K562 (cell line): ENCODE measurements around the gene SYTL4. TPM values are rescaled to one million over a fixed set of nuclear protein-coding genes. Genes with fewer than 3 reads are reported as not detected.

ENCODE experiments used
- ARID1B ChIP-seq: fragments of 450-650 bp; IDR thresholded peaks from 2 replicates; pipeline ENCODE4 v1.6.1; 2016; ENCODE audit warnings: antibody characterized with exemption, mild to moderate bottlenecking, inconsistent platforms
- CTCF ChIP-seq, 3 experiments: IDR thresholded peaks in 2 of 3; conservative IDR thresholded peaks in 1 of 3; 2 replicates each; pipeline ENCODE4 v1.5.1; 2011 to 2012; ENCODE audit warnings: low read length in 3 of 3, mild to moderate bottlenecking in 3 of 3, control low read depth in 2 of 3, improper control_type of control experiment in 1 of 3, inconsistent platforms in 1 of 3, low read depth in 1 of 3, mixed read lengths in 1 of 3, moderate library complexity in 1 of 3; ENCODE audit not compliant: insufficient read depth in 2 of 3
- KLF16 ChIP-seq: IDR thresholded peaks from 2 replicates; pipeline ENCODE4 v1.6.1; 2016; ENCODE audit warnings: antibody characterized with exemption
- NCOR1 ChIP-seq: fragments of 450-650 bp; IDR thresholded peaks from 2 replicates; pipeline ENCODE4 v1.6.1; 2016; ENCODE audit warnings: mild to moderate bottlenecking, moderate library complexity
- RB1 ChIP-seq: fragments of 450-650 bp; IDR thresholded peaks from 2 replicates; pipeline ENCODE4 v1.6.1; 2017; ENCODE audit warnings: low read depth, mild to moderate bottlenecking
- ZNF764 ChIP-seq: fragments of 250-450 bp; sonication (Bioruptor Pico); IDR thresholded peaks from 2 replicates; pipeline ENCODE4 v1.4.0; 2020; ENCODE audit warnings: low read depth, mild to moderate bottlenecking, moderate library complexity
- polyA plus RNA-seq, 8 experiments: library from polyadenylated mRNA; depleted of rRNA in 4 of 8; stranded (reverse) in 5 of 8; unstranded in 3 of 8; fragments of >200 nt; fragmentation: Nextera tagmentation in 2 of 8; fragmentation: Illumina TruSeq in 1 of 8; extraction: Ambion mirVana in 2 of 8; extraction: Trizol in 1 of 8; gene quantifications; 2 replicates each; pipeline versions ENCODE4 v1.2.1 to v1.2.3, GENCODE V29; 2011 to 2014; ENCODE audit warnings: inconsistent platforms in 1 of 8, missing spikeins in 1 of 8
- total RNA-seq, 7 experiments: library from RNA; depleted of rRNA in 6 of 7; stranded (reverse); fragments of >200 nt in 6 of 7; fragmentation: Illumina TruSeq in 2 of 7; extraction: Trizol in 2 of 7; gene quantifications; 2 replicates each; pipeline versions ENCODE4 v1.2.1 to v1.2.3, GENCODE V29; 2011 to 2021; ENCODE audit warnings: low replicate concordance in 1 of 7
- TF ChIP-seq, protein P1 (sequence below): sonication (generic); formaldehyde crosslinking; IDR thresholded peaks from 2 replicates; pipeline ENCODE4 v1.8.0; 2023; ENCODE audit warnings: missing genetic modification reagents, mild to moderate bottlenecking, borderline replicate concordance
- TF ChIP-seq, protein P2 (sequence below), 2 experiments: fragments of 450-650 bp; formaldehyde crosslinking in 1 of 2; IDR thresholded peaks; 2 replicates each; pipeline versions ENCODE4 v1.4.0 to v1.6.1; 2014 to 2020; ENCODE audit warnings: mild to moderate bottlenecking in 2 of 2, borderline replicate concordance in 1 of 2, low read depth in 1 of 2
- TF ChIP-seq, protein P3 (sequence below), 2 experiments: fragments of 450-650 bp; IDR thresholded peaks; 2 replicates each; pipeline ENCODE4 v1.6.1; 2016

SYTL4 gene
- total and polyA plus RNA-seq, 9 of the 15 experiments (the other 6 are each of a cell fraction or from before 2014, with no cell fraction given) = 0.65 to 9.0 (median 1.5) TPM

- TF ChIP-seq CTCF (IDR thresholded peaks at IDR 0.05 in 2 of 3, conservative IDR thresholded peaks at IDR 0.05 in 1 of 3; ENCODE audit: insufficient read depth in 2 of 3, low read depth in 1 of 3, low read length in 3 of 3) = peak; percentile 96 to 100 (median 100)
- TF ChIP-seq, protein P1, sequence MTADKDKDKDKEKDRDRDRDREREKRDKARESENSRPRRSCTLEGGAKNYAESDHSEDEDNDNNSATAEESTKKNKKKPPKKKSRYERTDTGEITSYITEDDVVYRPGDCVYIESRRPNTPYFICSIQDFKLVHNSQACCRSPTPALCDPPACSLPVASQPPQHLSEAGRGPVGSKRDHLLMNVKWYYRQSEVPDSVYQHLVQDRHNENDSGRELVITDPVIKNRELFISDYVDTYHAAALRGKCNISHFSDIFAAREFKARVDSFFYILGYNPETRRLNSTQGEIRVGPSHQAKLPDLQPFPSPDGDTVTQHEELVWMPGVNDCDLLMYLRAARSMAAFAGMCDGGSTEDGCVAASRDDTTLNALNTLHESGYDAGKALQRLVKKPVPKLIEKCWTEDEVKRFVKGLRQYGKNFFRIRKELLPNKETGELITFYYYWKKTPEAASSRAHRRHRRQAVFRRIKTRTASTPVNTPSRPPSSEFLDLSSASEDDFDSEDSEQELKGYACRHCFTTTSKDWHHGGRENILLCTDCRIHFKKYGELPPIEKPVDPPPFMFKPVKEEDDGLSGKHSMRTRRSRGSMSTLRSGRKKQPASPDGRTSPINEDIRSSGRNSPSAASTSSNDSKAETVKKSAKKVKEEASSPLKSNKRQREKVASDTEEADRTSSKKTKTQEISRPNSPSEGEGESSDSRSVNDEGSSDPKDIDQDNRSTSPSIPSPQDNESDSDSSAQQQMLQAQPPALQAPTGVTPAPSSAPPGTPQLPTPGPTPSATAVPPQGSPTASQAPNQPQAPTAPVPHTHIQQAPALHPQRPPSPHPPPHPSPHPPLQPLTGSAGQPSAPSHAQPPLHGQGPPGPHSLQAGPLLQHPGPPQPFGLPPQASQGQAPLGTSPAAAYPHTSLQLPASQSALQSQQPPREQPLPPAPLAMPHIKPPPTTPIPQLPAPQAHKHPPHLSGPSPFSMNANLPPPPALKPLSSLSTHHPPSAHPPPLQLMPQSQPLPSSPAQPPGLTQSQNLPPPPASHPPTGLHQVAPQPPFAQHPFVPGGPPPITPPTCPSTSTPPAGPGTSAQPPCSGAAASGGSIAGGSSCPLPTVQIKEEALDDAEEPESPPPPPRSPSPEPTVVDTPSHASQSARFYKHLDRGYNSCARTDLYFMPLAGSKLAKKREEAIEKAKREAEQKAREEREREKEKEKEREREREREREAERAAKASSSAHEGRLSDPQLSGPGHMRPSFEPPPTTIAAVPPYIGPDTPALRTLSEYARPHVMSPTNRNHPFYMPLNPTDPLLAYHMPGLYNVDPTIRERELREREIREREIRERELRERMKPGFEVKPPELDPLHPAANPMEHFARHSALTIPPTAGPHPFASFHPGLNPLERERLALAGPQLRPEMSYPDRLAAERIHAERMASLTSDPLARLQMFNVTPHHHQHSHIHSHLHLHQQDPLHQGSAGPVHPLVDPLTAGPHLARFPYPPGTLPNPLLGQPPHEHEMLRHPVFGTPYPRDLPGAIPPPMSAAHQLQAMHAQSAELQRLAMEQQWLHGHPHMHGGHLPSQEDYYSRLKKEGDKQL (CRISPR knock-in tag) = no peak
- TF ChIP-seq, protein P2, sequence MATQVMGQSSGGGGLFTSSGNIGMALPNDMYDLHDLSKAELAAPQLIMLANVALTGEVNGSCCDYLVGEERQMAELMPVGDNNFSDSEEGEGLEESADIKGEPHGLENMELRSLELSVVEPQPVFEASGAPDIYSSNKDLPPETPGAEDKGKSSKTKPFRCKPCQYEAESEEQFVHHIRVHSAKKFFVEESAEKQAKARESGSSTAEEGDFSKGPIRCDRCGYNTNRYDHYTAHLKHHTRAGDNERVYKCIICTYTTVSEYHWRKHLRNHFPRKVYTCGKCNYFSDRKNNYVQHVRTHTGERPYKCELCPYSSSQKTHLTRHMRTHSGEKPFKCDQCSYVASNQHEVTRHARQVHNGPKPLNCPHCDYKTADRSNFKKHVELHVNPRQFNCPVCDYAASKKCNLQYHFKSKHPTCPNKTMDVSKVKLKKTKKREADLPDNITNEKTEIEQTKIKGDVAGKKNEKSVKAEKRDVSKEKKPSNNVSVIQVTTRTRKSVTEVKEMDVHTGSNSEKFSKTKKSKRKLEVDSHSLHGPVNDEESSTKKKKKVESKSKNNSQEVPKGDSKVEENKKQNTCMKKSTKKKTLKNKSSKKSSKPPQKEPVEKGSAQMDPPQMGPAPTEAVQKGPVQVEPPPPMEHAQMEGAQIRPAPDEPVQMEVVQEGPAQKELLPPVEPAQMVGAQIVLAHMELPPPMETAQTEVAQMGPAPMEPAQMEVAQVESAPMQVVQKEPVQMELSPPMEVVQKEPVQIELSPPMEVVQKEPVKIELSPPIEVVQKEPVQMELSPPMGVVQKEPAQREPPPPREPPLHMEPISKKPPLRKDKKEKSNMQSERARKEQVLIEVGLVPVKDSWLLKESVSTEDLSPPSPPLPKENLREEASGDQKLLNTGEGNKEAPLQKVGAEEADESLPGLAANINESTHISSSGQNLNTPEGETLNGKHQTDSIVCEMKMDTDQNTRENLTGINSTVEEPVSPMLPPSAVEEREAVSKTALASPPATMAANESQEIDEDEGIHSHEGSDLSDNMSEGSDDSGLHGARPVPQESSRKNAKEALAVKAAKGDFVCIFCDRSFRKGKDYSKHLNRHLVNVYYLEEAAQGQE (IDR thresholded peaks at IDR 0.05; ENCODE audit: borderline replicate concordance) = peak; percentile 89
- TF ChIP-seq, protein P2 (CRISPR knock-in tag; IDR thresholded peaks at IDR 0.05; ENCODE audit: low read depth) = no peak
- TF ChIP-seq KLF16 = peak; percentile 67
- no peak for TF ChIP-seq ZNF764 (CRISPR knock-in tag)
- peak; percentile 55; the same call in 1 of the 2 replicates for TF ChIP-seq RB1
- TF ChIP-seq NCOR1 = no peak
- TF ChIP-seq, protein P3, sequence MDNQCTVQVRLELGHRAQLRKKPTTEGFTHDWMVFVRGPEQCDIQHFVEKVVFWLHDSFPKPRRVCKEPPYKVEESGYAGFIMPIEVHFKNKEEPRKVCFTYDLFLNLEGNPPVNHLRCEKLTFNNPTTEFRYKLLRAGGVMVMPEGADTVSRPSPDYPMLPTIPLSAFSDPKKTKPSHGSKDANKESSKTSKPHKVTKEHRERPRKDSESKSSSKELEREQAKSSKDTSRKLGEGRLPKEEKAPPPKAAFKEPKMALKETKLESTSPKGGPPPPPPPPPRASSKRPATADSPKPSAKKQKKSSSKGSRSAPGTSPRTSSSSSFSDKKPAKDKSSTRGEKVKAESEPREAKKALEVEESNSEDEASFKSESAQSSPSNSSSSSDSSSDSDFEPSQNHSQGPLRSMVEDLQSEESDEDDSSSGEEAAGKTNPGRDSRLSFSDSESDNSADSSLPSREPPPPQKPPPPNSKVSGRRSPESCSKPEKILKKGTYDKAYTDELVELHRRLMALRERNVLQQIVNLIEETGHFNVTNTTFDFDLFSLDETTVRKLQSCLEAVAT (IDR thresholded peaks at IDR 0.05) = 0 out of 4 replicates have a peak, but pooled peaks of 1 of the 2 experiments have one; percentile 53
- TF ChIP-seq ARID1B = no peak
These were observed 36.9 kb upstream of the SYTL4 start (continued) for GRCh38 chrX:100768679-100769338.
